SK-N-MC (cell line): ENCODE measurements around the gene SUPT20HL2.

Experiments
- EZH2 ChIP-seq: fragments of 200-600 bp; sonication (generic); IDR thresholded peaks from one replicate; pipeline ENCODE4 v1.6.1; 2017; ENCODE audit warnings: antibody characterized with exemption
- FOXP2 ChIP-seq: optimal IDR thresholded peaks from 2 replicates; pipeline ENCODE3; 2011; ENCODE audit warnings: mild to moderate bottlenecking, moderate library complexity; ENCODE audit not compliant: insufficient read depth; ENCODE audit errors: extremely low read length, control extremely low read depth
- POLR2AphosphoS5 ChIP-seq: IDR thresholded peaks from 2 replicates; pipeline ENCODE4 v1.6.1; 2012; ENCODE audit warnings: mild to moderate bottlenecking, low read depth, low read length, borderline replicate concordance

- TF ChIP-seq EZH2 (no peak), POLR2AphosphoS5 (no peak), FOXP2 (no peak)
Observed at GRCh38 chrX:24298191-24298590, 15.7 kb downstream of the SUPT20HL2 start.
